Loucy (cell line): ENCODE data around the gene APBB2.

Experiments
- H2AFZ ChIP-seq: fragments of 200-600 bp; sonication (generic); 2 replicates; pipeline ENCODE4 v1.6.0; 2016; ENCODE audit warnings: antibody characterized with exemption, mild to moderate bottlenecking, low read length, moderate library complexity
- H3F3A ChIP-seq: fragments of 200-600 bp; 2 replicates; pipeline ENCODE4 v1.6.0; 2016; ENCODE audit warnings: antibody characterized with exemption, low read depth, mild to moderate bottlenecking
- H3K27me3 ChIP-seq: fragments of 200-600 bp; sonication (generic); 2 replicates; pipeline ENCODE4 v1.6.1; 2014; ENCODE audit warnings: low read length, mild to moderate bottlenecking; ENCODE audit not compliant: insufficient read depth, poor library complexity, severe bottlenecking
- H3K36me3 ChIP-seq: fragments of 200-600 bp; sonication (generic); 2 replicates; pipeline ENCODE4 v1.6.1; 2016; ENCODE audit warnings: low read length; ENCODE audit not compliant: insufficient read depth
- H3K4me1 ChIP-seq: fragments of 200-600 bp; sonication (generic); 2 replicates; pipeline ENCODE4 v1.5.1; 2014; ENCODE audit warnings: low read length, mild to moderate bottlenecking; ENCODE audit not compliant: insufficient read depth, poor library complexity, severe bottlenecking
- H3K4me2 ChIP-seq: fragments of 200-600 bp; sonication (generic); 2 replicates; pipeline ENCODE4 v1.6.0; 2014; ENCODE audit warnings: antibody characterized with exemption, low read length, low read depth, mild to moderate bottlenecking; ENCODE audit not compliant: poor library complexity, severe bottlenecking
- H3K4me3 ChIP-seq: fragments of 200-600 bp; sonication (generic); 2 replicates; pipeline ENCODE4 v1.5.1; 2014; ENCODE audit warnings: low read length, mild to moderate bottlenecking, mixed read lengths; ENCODE audit not compliant: poor library complexity, severe bottlenecking
- H3K79me2 ChIP-seq: fragments of 200-600 bp; sonication (generic); 2 replicates; pipeline ENCODE4 v1.6.1; 2014; ENCODE audit warnings: low read length; ENCODE audit not compliant: insufficient read depth
- H3K9ac ChIP-seq: fragments of 200-600 bp; sonication (generic); 2 replicates; pipeline ENCODE4 v1.6.0; 2014; ENCODE audit warnings: mild to moderate bottlenecking, low read depth, low read length, moderate library complexity; ENCODE audit not compliant: poor library complexity, severe bottlenecking
- H3K9me2 ChIP-seq: fragments of 200-600 bp; sonication (generic); replicated peaks from 2 replicates; pipeline ENCODE4 v1.6.1; 2016; ENCODE audit warnings: low read depth, low read length, mixed read lengths
- H3K9me3 ChIP-seq: fragments of 200-600 bp; sonication (generic); 2 replicates; pipeline ENCODE4 v1.6.1; 2014; ENCODE audit warnings: mild to moderate bottlenecking, antibody characterized with exemption, low read length, low read depth; ENCODE audit not compliant: insufficient read depth
- H4K20me1 ChIP-seq: fragments of 200-600 bp; sonication (generic); 2 replicates; pipeline ENCODE4 v1.6.0; 2014; ENCODE audit warnings: antibody characterized with exemption, low read length, mild to moderate bottlenecking; ENCODE audit not compliant: insufficient read depth, poor library complexity, severe bottlenecking
- EZH2phosphoT487 ChIP-seq: fragments of 200-600 bp; IDR thresholded peaks from 2 replicates; pipeline ENCODE4 v1.6.1; 2018; ENCODE audit warnings: antibody characterized with exemption, mild to moderate bottlenecking, moderate library complexity, borderline replicate concordance
- TF ChIP-seq, protein P1 (sequence below): fragments of 200-600 bp; sonication (generic); conservative IDR thresholded peaks from 2 replicates; pipeline ENCODE4 v1.5.1; 2014; ENCODE audit warnings: mild to moderate bottlenecking, antibody characterized with exemption, low read length

Gene APBB2

DNA sequence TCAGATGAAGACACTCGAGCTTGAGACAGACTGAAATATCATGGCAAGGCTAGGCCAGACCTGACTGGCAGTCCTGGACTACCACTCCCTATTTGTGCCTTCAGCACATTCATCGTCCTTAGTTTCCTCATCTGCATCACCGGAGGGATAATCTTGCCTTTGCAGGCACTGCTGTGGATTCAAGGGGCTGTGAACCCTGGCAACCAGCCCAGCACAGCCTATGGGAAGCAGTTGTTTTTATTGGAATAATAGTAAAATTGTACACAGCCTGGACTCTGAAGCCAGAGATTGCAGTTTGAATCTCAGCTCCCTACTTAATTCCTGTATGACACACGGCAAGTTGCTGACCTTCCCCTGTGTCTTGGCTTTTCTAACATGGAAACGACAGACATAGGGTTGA lies 303.6 kb downstream of the APBB2 start:
- Histone ChIP-seq H3K9me2 (no peaks in the 10 kb centered on the region), H3K36me3 (no peaks in the 10 kb centered on the region), H3K27me3 (no peaks in the 10 kb centered on the region), H2AFZ (no peak overlapping the region), H3K79me2 (no peaks in the 10 kb centered on the region), H3F3A (no peaks in the 10 kb centered on the region), H3K4me2 (no peak overlapping the region), H3K4me1 (peaks cover 10% of the 10 kb centered on the region), H3K9ac (no peak overlapping the region), H4K20me1 (no peaks in the 10 kb centered on the region), H3K9me3 (no peaks in the 10 kb centered on the region), H3K4me3 (no peak overlapping the region)
- TF ChIP-seq, protein P1, sequence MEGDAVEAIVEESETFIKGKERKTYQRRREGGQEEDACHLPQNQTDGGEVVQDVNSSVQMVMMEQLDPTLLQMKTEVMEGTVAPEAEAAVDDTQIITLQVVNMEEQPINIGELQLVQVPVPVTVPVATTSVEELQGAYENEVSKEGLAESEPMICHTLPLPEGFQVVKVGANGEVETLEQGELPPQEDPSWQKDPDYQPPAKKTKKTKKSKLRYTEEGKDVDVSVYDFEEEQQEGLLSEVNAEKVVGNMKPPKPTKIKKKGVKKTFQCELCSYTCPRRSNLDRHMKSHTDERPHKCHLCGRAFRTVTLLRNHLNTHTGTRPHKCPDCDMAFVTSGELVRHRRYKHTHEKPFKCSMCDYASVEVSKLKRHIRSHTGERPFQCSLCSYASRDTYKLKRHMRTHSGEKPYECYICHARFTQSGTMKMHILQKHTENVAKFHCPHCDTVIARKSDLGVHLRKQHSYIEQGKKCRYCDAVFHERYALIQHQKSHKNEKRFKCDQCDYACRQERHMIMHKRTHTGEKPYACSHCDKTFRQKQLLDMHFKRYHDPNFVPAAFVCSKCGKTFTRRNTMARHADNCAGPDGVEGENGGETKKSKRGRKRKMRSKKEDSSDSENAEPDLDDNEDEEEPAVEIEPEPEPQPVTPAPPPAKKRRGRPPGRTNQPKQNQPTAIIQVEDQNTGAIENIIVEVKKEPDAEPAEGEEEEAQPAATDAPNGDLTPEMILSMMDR, result no peak
- no peak for TF ChIP-seq EZH2phosphoT487

DNA sequence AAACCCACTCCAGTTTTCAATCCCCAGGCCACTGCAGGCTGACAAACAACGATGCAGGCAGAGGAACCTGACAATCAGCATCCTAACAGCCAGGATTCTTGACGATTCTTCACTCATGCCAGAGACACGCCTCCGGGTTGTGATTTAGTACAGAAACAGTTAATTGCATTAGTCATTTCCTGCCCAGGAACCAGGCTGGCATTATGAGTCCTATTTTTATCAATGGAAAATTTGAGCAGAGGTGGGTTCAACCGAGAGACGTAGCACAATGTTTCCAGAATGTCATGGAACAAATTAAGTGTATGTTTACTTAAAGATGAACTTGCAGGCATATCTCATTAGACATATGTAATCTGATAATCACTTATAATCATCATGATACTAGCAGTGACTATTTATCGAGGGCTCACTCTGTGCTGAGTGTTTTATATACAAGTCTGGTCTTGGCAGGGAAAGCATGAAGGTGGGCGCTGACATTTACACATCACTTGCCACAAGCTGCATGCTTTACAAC lies 304.9 kb downstream of the APBB2 start:
- H3K4me2 ChIP-seq, result no peak overlapping the region
- H2AFZ ChIP-seq, result peak overlapping the region; percentile 68; the same call in 1 of the 2 replicates

GRCh38 chr4:40908702-40909362 lies 305.5 kb downstream of the APBB2 start:
- Histone ChIP-seq H2AFZ (peak overlapping the region; percentile 68), H3K9me3 (no peaks in the 10 kb centered on the region), H3K4me2 (no peak overlapping the region), H3K9me2 (no peaks in the 10 kb centered on the region), H3F3A (no peaks in the 10 kb centered on the region), H3K4me3 (no peak overlapping the region), H4K20me1 (no peaks in the 10 kb centered on the region), H3K79me2 (no peaks in the 10 kb centered on the region), H3K27me3 (no peaks in the 10 kb centered on the region), H3K36me3 (no peaks in the 10 kb centered on the region), H3K9ac (no peak overlapping the region), H3K4me1 (peaks cover 10% of the 10 kb centered on the region)
- TF ChIP-seq, protein P1, result peak; percentile 93
- no peak for TF ChIP-seq EZH2phosphoT487

More for the DNA sequence above, 304.9 kb downstream of the APBB2 start:
- Histone ChIP-seq H3K27me3 (no peaks in the 10 kb centered on the region), H3K9me3 (no peaks in the 10 kb centered on the region), H3K79me2 (no peaks in the 10 kb centered on the region), H3K9ac (no peak overlapping the region), H3K9me2 (no peaks in the 10 kb centered on the region), H3K4me3 (no peak overlapping the region), H3K36me3 (no peaks in the 10 kb centered on the region), H4K20me1 (no peaks in the 10 kb centered on the region), H3F3A (no peaks in the 10 kb centered on the region), H3K4me1 (peaks cover 10% of the 10 kb centered on the region)
- TF ChIP-seq EZH2phosphoT487, result no peak
- TF ChIP-seq, protein P1, result no peak
